ENCODE measurements around the gene TAF6.

Gene TAF6

GRCh38 chr7:100119072-100119969 is at the start of gene TAF6, which contains the start of gene CNPY4:
Gene TAF6, minus strand, starts transcription at chr7:100119358. Its CDS starts 5,149 bp downstream, at chr7:100114209.
Gene CNPY4, plus strand, starts transcription at chr7:100119634. Its CDS starts 111 bp downstream, at chr7:100119745.
- DNase-seq (ENCODE audit: low read depth in 2 of 2), result peak; percentile 89 to 90

- DNase-seq (ENCODE audit: low read depth in 2 of 2), result no peak
Observed at GRCh38 chr7:100167912-100168323, 48.8 kb upstream of the TAF6 start.

GRCh38 chr7:100166970-100167911 is 48.1 kb upstream of the TAF6 start:
- DNase-seq (ENCODE audit: low read depth in 2 of 2), result no peak

- no peak for DNase-seq (ENCODE audit: low read depth in 2 of 2)
Observed at GRCh38 chr7:100166317-100166940, 47.3 kb upstream of the TAF6 start.

- DNase-seq (ENCODE audit: low read depth in 2 of 2), result no peak
Observed at GRCh38 chr7:100163871-100164270, 44.7 kb upstream of the TAF6 start.

DNA sequence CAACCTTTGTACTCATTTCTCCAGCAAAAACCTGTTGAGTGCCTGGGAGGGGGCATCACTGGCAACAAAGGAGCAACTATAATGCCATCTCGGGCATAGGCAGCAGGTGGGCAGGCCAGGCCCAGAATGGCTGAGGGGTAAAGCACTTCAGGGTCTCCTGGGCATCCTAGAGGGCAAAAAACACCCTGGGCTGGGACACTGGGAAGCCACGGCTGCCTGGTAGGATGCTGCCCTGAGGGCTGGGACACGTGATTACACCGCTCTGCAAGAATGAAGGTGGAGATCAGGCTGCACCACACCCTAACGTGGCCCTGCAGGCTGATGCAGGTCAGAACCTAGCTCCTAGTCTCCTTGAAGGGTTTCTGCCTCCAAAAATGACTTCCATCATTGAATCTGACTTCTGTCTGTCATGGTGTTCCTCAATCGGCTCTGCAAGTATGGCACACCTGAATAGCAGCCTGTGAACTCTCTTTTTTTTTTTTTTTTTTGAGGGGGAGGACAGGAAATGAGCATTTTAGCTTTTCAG is 43.9 kb upstream of the TAF6 start:
- DNase-seq (ENCODE audit: low read depth in 2 of 2), result no peak

DNA sequence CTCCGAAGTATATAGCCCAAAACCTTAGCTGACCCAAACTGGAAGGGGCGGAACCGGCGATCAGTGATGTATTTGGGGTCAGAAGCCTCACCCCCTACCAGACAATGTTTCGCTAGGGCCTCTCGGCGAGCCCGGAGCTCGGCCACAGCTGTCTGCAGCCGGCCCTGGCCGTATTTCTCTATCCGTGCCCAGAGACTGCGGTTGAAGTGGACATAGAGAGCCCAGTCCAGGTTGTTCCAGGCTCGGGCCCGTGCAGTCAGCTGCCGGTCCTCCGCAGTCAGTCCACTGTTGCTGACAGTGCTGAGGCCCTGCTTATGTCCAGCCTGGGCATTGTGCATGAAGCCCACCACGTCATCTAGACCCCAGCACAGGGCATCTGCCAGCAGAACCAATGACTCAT is 40.9 kb upstream of the TAF6 start:
- DNase-seq (ENCODE audit: low read depth in 2 of 2), result no peak

DNA sequence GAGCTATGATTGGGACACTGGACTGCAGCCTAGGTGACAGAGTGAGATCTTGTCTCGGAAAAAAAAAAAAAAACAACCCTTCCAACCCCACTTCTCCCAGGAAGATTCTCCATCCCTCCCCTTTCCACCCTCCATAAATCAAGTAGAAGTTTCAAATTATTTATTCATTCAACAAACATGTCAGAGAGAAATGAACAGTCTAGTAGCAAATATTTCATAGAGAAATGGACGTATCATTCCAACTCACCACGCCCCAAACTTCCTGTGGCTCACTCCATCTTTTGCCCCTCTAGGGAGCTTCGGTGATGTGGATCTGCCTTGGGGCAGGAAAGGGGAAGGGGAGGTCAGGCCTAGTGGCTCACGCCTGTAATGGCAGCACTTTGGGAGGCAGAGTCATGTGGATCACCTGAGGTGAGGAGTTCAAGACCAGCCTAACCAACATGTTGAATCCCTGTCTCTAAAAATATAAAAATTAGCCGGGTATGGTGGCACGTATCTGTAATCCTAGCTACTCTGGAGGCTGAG is 40.0 kb upstream of the TAF6 start:
- DNase-seq (ENCODE audit: low read depth in 2 of 2), result no peak

GRCh38 chr7:100158229-100159098 is 39.3 kb upstream of the TAF6 start, which contains the start of gene TRAPPC14:
Gene TRAPPC14, minus strand, starts transcription at chr7:100158723. Its CDS starts 224 bp downstream, at chr7:100158499.
- DNase-seq (ENCODE audit: low read depth in 2 of 2), result peak; percentile 84 to 89

GRCh38 chr7:100157334-100158228 is 38.4 kb upstream of the TAF6 start:
- no peak for DNase-seq (ENCODE audit: low read depth in 2 of 2)

GRCh38 chr7:100157069-100157333 is 37.8 kb upstream of the TAF6 start:
- no peak for DNase-seq (ENCODE audit: low read depth in 2 of 2)

DNA sequence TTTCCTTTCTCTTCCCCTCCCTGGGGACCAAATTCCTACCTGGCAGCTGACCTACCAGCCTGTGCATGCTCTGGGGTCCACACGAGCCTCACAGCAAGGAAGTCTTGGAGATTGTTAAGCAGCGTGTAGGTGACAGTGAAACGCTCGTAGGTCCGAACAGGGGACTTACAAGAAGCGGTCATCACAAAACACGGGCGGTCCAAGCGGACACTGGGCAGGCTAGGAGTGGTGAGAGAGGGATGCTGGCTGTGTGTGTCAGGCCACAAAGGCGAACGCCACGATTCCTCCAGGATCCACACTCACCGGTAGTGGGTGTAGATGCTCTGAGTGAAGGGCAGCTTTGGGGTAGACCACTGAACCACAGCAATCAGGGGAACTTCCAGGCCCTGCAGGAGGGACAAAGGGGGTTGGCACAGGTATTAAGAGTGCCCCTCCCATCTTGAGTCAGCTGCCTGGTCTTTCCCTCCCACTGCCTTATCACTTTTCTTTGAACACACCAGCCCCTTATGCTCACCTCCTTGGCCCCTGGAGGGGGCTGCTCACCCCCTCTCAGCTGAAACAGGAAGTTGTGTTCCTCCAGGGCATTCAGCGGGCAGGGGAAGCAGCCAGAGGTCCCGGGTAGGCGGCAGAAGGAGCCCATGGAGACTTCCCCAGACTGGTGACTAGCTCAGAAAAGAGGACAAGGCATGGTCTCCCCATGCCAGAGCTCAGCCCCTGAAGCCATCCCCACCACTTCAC is 37.3 kb upstream of the TAF6 start:
- DNase-seq (ENCODE audit: low read depth in 2 of 2), result no peak

GRCh38 chr7:100155553-100156317 is 36.6 kb upstream of the TAF6 start:
- DNase-seq (ENCODE audit: low read depth in 2 of 2), result no peak

- no peak for DNase-seq (ENCODE audit: low read depth in 2 of 2)
Observed at GRCh38 chr7:100154651-100155491, 35.7 kb upstream of the TAF6 start.

DNA sequence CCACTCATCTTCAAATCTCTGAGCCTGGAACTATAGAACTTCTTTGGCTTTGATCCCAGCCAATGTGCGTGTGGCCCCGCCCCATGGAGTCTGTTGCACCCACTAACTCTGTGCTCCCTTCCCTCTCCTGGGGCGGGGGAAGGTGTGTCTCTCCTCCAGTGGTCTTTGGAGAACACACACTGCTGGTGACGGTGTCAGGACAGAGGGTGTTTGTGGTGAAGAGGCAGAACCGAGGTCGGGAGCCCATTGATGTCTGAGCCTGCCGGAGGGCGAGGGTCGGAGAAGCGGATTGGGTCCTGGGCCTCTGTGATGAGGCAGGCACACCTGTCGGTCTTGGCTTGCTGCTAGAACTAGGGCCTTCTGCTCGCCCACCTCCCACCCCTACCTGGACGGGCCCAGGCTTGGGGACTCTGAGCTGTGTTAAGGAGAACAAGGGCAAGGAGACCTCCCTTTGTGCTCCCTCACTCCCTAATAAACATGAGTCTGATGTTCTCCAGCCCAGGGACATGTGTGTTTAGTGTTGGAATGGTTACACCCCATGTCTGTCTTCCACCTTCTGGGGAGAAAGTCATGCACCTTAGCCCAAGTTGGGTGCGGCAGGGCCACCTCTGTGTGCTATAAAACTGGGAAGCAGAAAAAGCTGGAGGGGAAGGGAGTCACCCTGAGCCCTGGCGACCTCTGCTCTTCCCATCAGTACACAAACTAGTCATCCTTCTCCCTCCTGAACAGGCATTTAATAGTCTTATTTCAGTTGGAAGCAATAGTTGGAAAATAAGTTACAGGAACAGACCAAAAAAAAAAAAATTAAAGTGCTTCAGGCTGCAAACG is 34.8 kb upstream of the TAF6 start:
- DNase-seq (ENCODE audit: low read depth in 2 of 2), result no peak

All from stimulated activated CD4-positive, alpha-beta T cell treated with anti-CD3 and anti-CD28 coated beads, Interleukin-15, amount 100 ng/mL, for 48 hours (primary cell).